Stimulated activated CD4-positive, alpha-beta T cell treated with anti-CD3 and anti-CD28 coated beads, Interleukin-4, amount 100 ng/mL, for 48 hours (primary cell): ENCODE results near the gene TBK1.

Experiments
- DNase-seq, 2 donors: peaks; one replicate each; pipeline ENCODE4 v3.0.0-alpha.2; 2020; ENCODE audit warnings: low read depth in 2 of 2

Gene TBK1

GRCh38 chr12:64452559-64453329 lies 824 bp downstream of the TBK1 start:
- DNase-seq, result no peak

DNA sequence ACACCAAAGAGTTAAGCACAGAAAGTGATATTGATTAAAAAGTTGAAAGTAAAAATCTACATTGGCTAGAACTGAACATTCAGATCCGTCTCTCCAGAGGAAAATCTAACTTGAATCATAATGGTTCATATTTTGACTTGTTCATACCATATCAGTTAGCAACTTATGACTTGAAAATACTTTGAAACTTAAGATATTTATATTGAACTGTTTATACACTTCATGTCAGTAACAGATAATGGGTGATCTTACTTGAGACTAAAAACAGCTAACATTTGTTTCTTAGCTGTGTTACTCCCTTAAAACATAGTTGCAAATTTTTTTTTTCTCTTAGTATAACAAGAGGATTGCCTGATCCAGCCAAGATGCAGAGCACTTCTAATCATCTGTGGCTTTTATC lies 3.6 kb downstream of the TBK1 start:
- no peak for DNase-seq

DNA sequence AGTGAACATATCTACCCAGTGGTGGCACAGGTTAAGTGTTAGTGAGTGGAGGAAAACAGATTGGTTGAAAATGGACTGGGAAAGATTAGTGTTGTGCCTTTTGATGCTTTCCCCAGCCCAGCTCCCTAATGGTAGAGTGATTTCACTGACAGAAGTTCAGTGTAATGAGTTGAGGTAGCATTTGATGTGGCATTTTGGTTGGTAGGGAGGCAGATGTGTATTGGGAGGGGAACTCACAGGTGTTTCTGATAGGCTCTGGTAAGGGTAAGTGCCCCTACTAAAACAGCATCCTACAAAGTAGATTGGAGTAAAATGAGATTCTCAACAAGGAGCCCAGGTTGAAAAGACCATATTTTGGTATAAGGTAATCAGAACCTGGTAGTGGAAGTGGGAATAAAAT lies 4.2 kb downstream of the TBK1 start:
- no peak for DNase-seq

DNA sequence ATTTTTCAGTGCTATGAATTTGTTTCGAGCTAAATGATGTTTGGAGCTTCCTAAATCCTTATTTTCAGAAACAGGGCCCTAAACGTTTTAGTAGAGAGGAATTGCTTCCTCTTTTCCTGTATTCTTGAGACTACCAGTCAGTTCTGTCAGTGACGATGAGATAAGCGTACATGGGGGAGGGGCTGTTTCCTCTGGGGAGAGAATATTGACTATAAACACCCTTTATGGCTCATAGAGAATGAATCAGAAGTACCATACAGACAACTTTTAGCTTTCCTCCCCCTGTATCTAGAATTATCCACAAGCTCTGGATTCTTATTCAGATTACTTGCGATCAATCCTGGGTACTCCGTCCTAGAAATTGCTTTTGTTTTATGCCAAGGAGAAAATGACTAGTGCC lies 5.1 kb downstream of the TBK1 start:
- DNase-seq, result peak in 1 of 2 donors; percentile 33

- no peak for DNase-seq
Measured at GRCh38 chr12:64457466-64457865, 5.5 kb downstream of the TBK1 start.

GRCh38 chr12:64457923-64458322 lies 6.0 kb downstream of the TBK1 start:
- no peak for DNase-seq

DNA sequence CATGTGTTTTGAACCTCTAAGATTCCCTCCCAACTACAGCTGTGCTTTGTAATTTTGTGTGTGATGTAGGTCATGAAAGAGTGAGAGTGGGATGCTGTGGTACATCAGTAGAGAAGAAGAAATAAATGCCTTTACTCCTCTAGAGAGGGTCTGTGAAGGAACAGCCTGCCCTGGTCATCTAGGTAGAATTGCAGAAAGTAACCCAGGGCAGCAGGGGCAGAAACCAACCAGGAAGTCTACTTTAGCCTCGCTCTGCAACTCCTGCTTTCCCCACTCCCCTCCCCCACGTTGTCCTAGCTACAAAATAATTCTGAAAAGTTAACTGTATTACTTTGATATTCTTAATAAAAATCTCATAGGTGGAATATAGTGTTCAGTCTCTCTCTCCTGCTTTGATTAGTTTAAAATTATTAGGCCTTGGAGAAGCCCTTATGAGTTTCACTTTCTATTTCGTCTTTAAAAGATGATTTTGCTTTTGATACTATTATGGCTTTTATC lies 7.5 kb downstream of the TBK1 start:
- DNase-seq, result no peak

DNA sequence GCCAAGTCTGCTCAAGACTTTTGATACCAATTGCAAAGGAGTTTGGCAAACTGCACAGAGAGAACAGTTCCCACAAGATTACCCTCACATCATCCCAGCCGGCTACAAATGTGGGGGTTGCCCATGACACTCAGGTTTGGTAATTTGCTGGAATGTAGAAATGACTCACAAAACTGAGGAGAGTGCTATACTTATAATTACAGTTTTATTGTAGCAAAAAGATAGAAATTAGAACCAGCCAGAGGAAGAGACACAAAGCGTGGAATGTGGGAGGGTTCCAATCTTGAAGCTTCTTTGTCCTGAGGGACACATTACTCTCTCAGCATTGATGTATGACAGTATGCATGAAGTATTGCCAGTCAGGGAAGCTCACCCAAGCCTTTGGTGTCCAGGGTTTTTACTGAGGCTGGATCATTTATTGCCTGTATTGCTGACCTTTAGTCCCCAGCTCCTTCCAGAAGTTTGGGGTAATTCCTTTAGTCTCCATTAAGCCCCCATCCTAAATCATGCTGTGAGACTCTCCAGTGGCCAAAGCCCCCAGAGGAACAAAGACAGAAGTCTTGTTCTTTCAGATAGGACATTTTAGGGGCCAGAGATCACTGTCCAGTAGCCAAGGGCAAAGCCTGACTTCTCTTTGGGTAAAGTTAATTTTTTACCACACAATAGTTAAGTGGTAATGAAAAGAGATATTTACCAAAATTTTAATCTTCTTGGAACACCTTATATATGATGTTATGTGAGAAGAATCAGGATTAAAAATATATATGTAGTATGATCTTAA lies 9.9 kb downstream of the TBK1 start:
- no peak for DNase-seq

GRCh38 chr12:64466178-64466577 lies 14.3 kb downstream of the TBK1 start:
- DNase-seq, result no peak

GRCh38 chr12:64468966-64469365 lies 17.0 kb downstream of the TBK1 start:
- no peak for DNase-seq

DNA sequence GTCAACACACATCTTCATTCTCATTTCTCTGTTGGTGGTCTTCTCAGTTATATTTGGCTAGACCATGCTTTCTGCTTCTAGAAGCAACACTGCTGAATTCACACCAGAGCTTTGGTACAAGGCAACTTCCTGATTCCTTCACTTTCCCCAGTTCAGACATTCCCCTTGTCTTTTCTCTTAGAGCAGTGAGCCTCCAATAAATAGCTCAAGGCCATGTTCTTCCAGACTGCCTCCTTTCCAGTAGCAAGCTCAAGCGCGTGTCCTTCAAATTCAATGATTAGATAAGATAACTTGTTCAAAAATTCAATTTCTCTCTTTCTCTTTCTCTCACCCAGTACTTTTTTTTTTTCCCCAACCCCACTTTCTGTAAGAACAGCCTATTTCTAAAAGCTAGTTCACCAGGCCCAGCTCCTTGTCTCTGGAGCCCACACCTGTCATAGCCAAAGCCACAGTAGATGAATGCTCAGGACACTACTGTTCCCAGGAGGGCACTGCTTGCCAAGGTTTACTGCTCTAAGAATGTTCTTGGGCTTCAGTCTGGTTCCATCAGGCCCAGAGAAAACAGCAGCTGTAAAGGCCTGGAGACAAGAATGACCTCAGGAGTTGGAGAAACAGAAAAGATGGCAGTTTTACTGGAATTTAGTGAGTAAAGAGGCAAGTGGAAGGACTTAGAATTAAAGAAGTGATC lies 17.7 kb downstream of the TBK1 start:
- DNase-seq, result no peak

GRCh38 chr12:64470495-64470894 lies 18.6 kb downstream of the TBK1 start:
- DNase-seq, result no peak

DNA sequence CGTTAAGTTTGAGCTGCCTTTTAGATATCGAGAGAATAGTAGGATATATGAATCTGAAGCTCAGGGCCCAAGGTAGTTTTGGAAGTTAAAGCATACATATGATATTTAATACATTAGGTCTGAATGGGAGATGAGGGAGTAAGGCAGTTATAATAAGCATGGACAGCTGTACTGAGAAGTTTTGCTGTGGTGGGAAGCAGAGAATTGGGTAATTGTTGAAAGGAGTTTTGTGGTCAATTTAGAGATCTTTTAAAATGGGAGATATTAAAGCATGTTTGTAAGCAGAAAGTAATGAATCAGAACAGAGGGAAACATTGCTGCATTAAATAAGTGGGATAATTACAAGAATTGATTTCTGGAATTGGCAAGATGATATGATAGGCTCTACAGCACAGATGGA lies 21.3 kb downstream of the TBK1 start:
- DNase-seq, result no peak

- DNase-seq, result no peak
Measured at GRCh38 chr12:64475518-64475917, 23.6 kb downstream of the TBK1 start.

- no peak for DNase-seq
Measured at GRCh38 chr12:64476844-64477243, 24.9 kb downstream of the TBK1 start.

DNA sequence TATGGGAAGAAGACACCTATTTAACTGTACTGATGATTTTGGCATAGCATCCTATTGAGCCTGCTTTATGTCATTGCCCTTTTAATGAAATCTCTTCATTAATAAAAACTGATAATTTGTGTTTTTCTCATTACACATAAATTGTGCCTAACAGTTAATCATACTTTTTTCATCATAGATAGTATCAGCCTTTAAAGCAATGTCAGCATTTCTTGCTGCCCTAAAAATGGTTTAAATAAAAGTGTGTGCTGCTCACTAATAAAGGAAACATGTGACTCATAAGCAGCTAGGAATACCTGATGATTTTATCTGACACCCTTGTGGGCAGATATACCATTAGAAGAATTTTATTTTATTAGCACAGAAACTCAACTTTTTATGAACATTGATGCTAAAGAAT lies 26.7 kb downstream of the TBK1 start:
- DNase-seq, result no peak

DNA sequence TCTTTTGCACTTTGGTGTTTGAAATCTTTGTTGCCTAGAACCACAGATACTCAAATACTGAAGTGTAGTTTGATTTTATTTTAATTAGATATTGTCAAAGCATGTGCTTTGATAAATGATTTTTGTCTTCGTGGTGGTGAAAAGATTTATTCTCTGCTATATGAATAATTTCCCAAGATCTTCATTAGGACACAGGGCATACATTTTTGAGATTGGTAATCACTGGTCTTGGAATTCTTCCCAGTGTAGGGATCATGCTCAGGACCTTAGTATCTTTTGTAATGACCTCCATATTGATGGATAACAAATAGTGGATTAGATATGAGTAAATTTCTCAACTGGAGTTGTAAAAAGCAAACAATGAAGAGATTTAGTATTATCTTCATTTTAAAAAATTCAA lies 28.2 kb downstream of the TBK1 start:
- DNase-seq, result no peak

GRCh38 chr12:64486657-64487056 lies 34.7 kb downstream of the TBK1 start:
- no peak for DNase-seq

- DNase-seq, result no peak
Measured at GRCh38 chr12:64491718-64492117, 39.8 kb downstream of the TBK1 start.

GRCh38 chr12:64493513-64493912 lies 41.6 kb downstream of the TBK1 start:
- DNase-seq, result no peak

- DNase-seq, result no peak
Measured at GRCh38 chr12:64494998-64495729, 43.2 kb downstream of the TBK1 start.

DNA sequence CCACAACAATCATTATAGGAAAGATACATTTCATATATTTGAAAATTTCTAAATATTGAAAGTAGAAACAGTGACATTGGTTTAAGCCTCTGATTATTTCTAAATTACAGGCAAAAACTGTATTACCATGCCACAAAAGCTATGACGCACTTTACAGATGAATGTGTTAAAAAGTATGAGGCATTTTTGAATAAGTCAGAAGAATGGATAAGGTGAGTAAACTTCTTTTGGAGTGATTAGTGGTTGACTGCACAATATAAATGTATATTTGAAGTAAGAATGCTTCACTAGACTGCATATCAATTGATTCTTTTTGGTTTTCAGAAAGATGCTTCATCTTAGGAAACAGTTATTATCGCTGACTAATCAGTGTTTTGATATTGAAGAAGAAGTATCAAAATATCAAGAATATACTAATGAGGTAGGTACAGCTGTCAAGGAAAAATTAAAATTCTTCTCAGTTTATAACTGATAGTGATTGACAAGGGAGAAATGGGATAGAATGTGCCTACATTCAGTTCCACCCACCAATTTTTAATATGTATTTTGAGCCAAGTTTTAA lies 45.0 kb downstream of the TBK1 start:
- DNase-seq, result no peak
